K562 (cell line): ENCODE data around the gene ETHE1. TPM values are rescaled to one million over a fixed set of nuclear protein-coding genes. Genes with fewer than 3 reads are reported as not detected.

Experiments used
- ATAC-seq: fragments of 200-7000 bp; cut with Tn5 transposase; 3 replicates; pipeline ENCODE4 v1.9.1; 2020; ENCODE audit warnings: moderate library complexity
- BruUV-seq: library from RNA; stranded (reverse); fragments of 400-500 nt; replicated peaks from 2 replicates; lab custom pipeline; 2021; lab: Mats Ljungman, UMichigan
- CTCF ChIA-PET: fragments of 300-600 bp; formaldehyde crosslinking; extraction: SDS; loops from one replicate; lab custom pipeline; 2021; ENCODE audit warnings: low intra/inter-chr PET ratio; lab: Yijun Ruan, JAX
- POLR2A ChIA-PET: fragments of 300-600, 350-650 bp; sonication (Branson Sonifier 250); formaldehyde crosslinking; extraction: SDS; loops from one replicate; lab custom pipeline; 2021; ENCODE audit warnings: antibody characterized with exemption, inconsistent platforms; lab: Yijun Ruan, JAX
- DNase-seq, 4 experiments: peaks; one replicate each; pipeline versions ENCODE4 v3.0.0 to v3.0.0-alpha.2; 2011 to 2018; ENCODE audit warnings: low spot score in 3 of 4, mixed read lengths in 3 of 4; ENCODE audit errors: extremely low read depth in 1 of 4
- FAIRE-seq: peaks from 2 replicates; lab custom pipeline; 2011; peaks lifted over from hg19 to GRCh38; lab: Jason Lieb, UNC
- H2AFZ ChIP-seq: 2 replicates; pipeline ENCODE4 v1.6.0; 2011; ENCODE audit warnings: low read depth, low read length, control low read depth, inconsistent platforms
- H3K27ac ChIP-seq: fragments of 200-600 bp; 3 replicates; pipeline ENCODE4 v1.8.0; 2011; ENCODE audit warnings: low read depth, mild to moderate bottlenecking, control low read depth, inconsistent platforms, low read length, moderate library complexity, mixed read lengths; ENCODE audit errors: extremely low read depth
- H3K27me3 ChIP-seq, 2 experiments: fragments of 300-600 bp in 1 of 2; 2 replicates in 1 of 2; 3 replicates in 1 of 2; pipeline versions ENCODE4 v1.6.0 to v1.8.0; 2011; ENCODE audit warnings: inconsistent platforms in 2 of 2, low read length in 2 of 2, mild to moderate bottlenecking in 1 of 2, mixed read lengths in 1 of 2, moderate library complexity in 1 of 2; ENCODE audit not compliant: control insufficient read depth in 2 of 2, insufficient read depth in 2 of 2
- H3K36me3 ChIP-seq: fragments of 300-600 bp; 3 replicates; pipeline ENCODE4 v1.8.0; 2011; ENCODE audit warnings: mild to moderate bottlenecking, low read length, inconsistent platforms; ENCODE audit not compliant: control insufficient read depth, insufficient read depth
- H3K4me1 ChIP-seq, 2 experiments: fragments of 200-600 bp in 1 of 2; replicated peaks in 1 of 2; 2 replicates in 1 of 2; 3 replicates in 1 of 2; pipeline versions ENCODE4 v1.5.1 to v1.8.0; 2011; ENCODE audit warnings: inconsistent platforms in 2 of 2, low read length in 2 of 2, mild to moderate bottlenecking in 1 of 2, mixed read lengths in 1 of 2, moderate library complexity in 1 of 2; ENCODE audit not compliant: control insufficient read depth in 2 of 2, insufficient read depth in 2 of 2
- H3K4me2 ChIP-seq: 2 replicates; pipeline ENCODE4 v1.6.1; 2011; ENCODE audit warnings: low read length, control low read depth, inconsistent platforms, mixed read lengths; ENCODE audit not compliant: insufficient read depth
- H3K4me3 ChIP-seq: fragments of 200-600 bp; sonication (generic), shearing (Covaris generic); 2 replicates; pipeline ENCODE4 v1.5.1; 2016; ENCODE audit warnings: control low read depth, inconsistent platforms
- H3K79me2 ChIP-seq: fragments of 200-600 bp; 3 replicates; pipeline ENCODE4 v1.8.0; 2011; ENCODE audit warnings: low read length, inconsistent platforms; ENCODE audit not compliant: control insufficient read depth, insufficient read depth
- H3K9ac ChIP-seq, 2 experiments: 2 replicates each; pipeline versions ENCODE4 v1.6.0 to v1.6.1; 2011; ENCODE audit warnings: low read depth in 2 of 2, low read length in 2 of 2, control low read depth in 1 of 2, inconsistent platforms in 1 of 2, mild to moderate bottlenecking in 1 of 2, mixed read lengths in 1 of 2; ENCODE audit not compliant: insufficient read depth in 1 of 2
- H3K9me1 ChIP-seq: one replicate; pipeline ENCODE4 v1.6.0; 2011; ENCODE audit warnings: inconsistent platforms, mild to moderate bottlenecking, low read length, moderate library complexity; ENCODE audit not compliant: control insufficient read depth, insufficient read depth
- H3K9me3 ChIP-seq: replicated peaks from 2 replicates; pipeline ENCODE4 v1.5.1; 2011; ENCODE audit warnings: low read depth, low read length, inconsistent platforms; ENCODE audit not compliant: control insufficient read depth, insufficient read depth
- H4K20me1 ChIP-seq: replicated peaks from 2 replicates; pipeline ENCODE4 v1.6.1; 2011; ENCODE audit warnings: low read length, inconsistent platforms, mixed read lengths; ENCODE audit not compliant: control insufficient read depth, insufficient read depth
- BHLHE40 ChIP-seq: IDR thresholded peaks from 2 replicates; pipeline ENCODE4 v1.6.1; 2011; ENCODE audit warnings: low read length, improper control_type of control experiment
- BRD4 ChIP-seq: fragments of 200-600 bp; sonication (generic); IDR thresholded peaks from 2 replicates; pipeline ENCODE4 v1.6.1; 2017; ENCODE audit warnings: inconsistent platforms
- GTF2E2 ChIP-seq: fragments of 200-800 bp; sonication (Bioruptor generic); IDR thresholded peaks from 2 replicates; pipeline ENCODE4 v1.6.1; 2016; ENCODE audit warnings: missing genetic modification characterization, missing compliant biosample characterization
- SMAD4 ChIP-seq: fragments of 250-450 bp; sonication (Bioruptor Pico); conservative IDR thresholded peaks from 2 replicates; pipeline ENCODE4 v1.8.0; 2021; ENCODE audit warnings: inconsistent platforms, mild to moderate bottlenecking, moderate library complexity
- ZNF184 ChIP-seq: sonication (generic); formaldehyde crosslinking; IDR thresholded peaks from 2 replicates; pipeline ENCODE4 v1.5.0; 2020; ENCODE audit warnings: missing genetic modification reagents
- ZNF232 ChIP-seq: sonication (generic); formaldehyde crosslinking; IDR thresholded peaks from 2 replicates; pipeline ENCODE4 v1.8.0; 2022; ENCODE audit warnings: mild to moderate bottlenecking, missing genetic modification reagents
- ZNF668 ChIP-seq: fragments of 250-450 bp; sonication (Bioruptor Pico); IDR thresholded peaks from 2 replicates; pipeline ENCODE4 v1.8.0; 2022; ENCODE audit warnings: mild to moderate bottlenecking, inconsistent platforms
- whole genome bisulfite sequencing: fragments of 100-300 bp; shearing (Covaris generic); methylation state at CpG from one replicate; pipeline ENCODE4 v1.1.6; 2016; ENCODE audit warnings: low coverage, mixed read lengths; ENCODE audit not compliant: insufficient coverage; ENCODE audit errors: missing lambda C conversion rate; 5-methylcytosine and 5-hydroxymethylcytosine counted together
- in situ Hi-C: fragments of 300-500 bp; cut with MboI; formaldehyde crosslinking; loops from 4 replicates; pipeline ENCODE4 v1.15.0; 2018; ENCODE audit warnings: inconsistent platforms, mixed read lengths
- intact Hi-C: fragments of 100-400 bp; cut with micrococcal nuclease; formaldehyde crosslinking; loops from 2 replicates; pipeline ENCODE4 v1.14.2; 2022
- polyA plus RNA-seq, 8 experiments: library from polyadenylated mRNA; depleted of rRNA in 4 of 8; stranded (reverse) in 5 of 8; unstranded in 3 of 8; fragments of >200 nt; fragmentation: Nextera tagmentation in 2 of 8; fragmentation: Illumina TruSeq in 1 of 8; extraction: Ambion mirVana in 2 of 8; extraction: Trizol in 1 of 8; gene quantifications; 2 replicates each; pipeline versions ENCODE4 v1.2.1 to v1.2.3, GENCODE V29; 2011 to 2014; ENCODE audit warnings: inconsistent platforms in 1 of 8, missing spikeins in 1 of 8
- total RNA-seq, 7 experiments: library from RNA; depleted of rRNA in 6 of 7; stranded (reverse); fragments of >200 nt in 6 of 7; fragmentation: Illumina TruSeq in 2 of 7; extraction: Trizol in 2 of 7; gene quantifications; 2 replicates each; pipeline versions ENCODE4 v1.2.1 to v1.2.3, GENCODE V29; 2011 to 2021; ENCODE audit warnings: low replicate concordance in 1 of 7
- TF ChIP-seq, protein P1 (sequence below): fragments of 250-450 bp; sonication (Bioruptor Pico); IDR thresholded peaks from 2 replicates; pipeline ENCODE4 v1.5.0; 2020; ENCODE audit warnings: mild to moderate bottlenecking, borderline replicate concordance

Gene ETHE1
- total and polyA plus RNA-seq, 9 of the 15 experiments (the other 6 are each of a cell fraction or from before 2014, with no cell fraction given): 2.9 to 21.0 (median 10.2) TPM

DNA sequence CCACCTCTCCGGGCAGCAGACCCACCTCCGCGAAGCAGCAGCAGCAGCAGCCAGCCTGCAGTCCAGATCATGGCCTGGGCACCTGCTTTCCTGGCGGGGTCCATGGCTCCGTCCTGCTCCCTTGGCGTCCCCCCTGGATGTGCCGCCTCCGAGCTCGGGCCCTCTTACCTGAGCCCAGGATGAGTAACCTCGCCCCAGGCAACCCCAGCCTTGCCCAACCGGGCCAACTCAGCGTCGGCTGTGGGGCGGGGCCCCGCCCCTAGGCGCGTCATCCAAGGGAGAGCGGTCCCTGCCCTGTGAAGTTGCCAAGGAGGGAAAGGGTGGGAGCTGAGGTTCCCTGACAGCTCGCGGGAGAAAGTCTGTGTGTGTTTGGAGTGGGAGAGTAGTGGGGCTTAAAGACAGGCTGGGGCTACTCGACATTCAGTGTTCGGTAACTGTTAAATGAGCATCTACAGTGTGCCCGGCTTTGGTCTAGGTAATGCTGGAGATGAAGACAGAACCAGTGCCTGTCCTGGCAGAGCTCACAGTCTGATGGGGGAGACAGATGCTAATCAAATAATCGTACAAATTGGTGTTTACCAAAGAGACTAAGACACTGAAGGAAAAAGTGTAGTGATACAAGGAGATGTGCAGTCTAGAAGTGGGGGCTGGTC, 61.4 kb downstream of the ETHE1 start, which contains the start of gene LYPD3:
Gene LYPD3, minus strand, starts transcription at position 141 of the 653 bp plus-strand sequence. Its CDS starts 37 bp downstream, at position 104.
- intact Hi-C loops: no loop called here
- in situ Hi-C loops: no loop called here
- FAIRE-seq (peak; percentile 40), DNase-seq (peak in 2 of 4 experiments; percentile 38 to 39)
- H3K9me3 ChIP-seq: no peaks in the 10 kb centered on the region
- no peaks in the 10 kb centered on the region for H4K20me1 ChIP-seq
- peaks cover 11 to 13% of the 10 kb centered on the region in 2 experiments; a peak in 4 of 5 replicates for H3K27me3 ChIP-seq
- peak within 1 kb of the TSS; percentile 94 for H3K4me2 ChIP-seq
- H3K79me2 ChIP-seq: no peaks in the 10 kb centered on the region
- peaks cover 19 to 27% of the 10 kb centered on the region in 2 experiments for H3K4me1 ChIP-seq
- POLR2A ChIA-PET: interaction anchor here (1.3 kb wide), 1 partner anchor 19 kb away, joined by 4 read pairs; no protein-coding TSS in a partner anchor
- H2AFZ ChIP-seq: peak within 1 kb of the TSS; percentile 98; the same call in 1 of the 2 replicates
- no peaks in the 10 kb centered on the region for H3K9me1 ChIP-seq
- 28% methylated on average over 24 of the region's 24 CpGs for WGBS
- no peak within 1 kb of the TSS for H3K27ac ChIP-seq
- H3K4me3 ChIP-seq: peak within 1 kb of the TSS; percentile 67; the same call in 1 of the 2 replicates
- no peak within 1 kb of the TSS for H3K9ac ChIP-seq
- TF ChIP-seq, protein P1, sequence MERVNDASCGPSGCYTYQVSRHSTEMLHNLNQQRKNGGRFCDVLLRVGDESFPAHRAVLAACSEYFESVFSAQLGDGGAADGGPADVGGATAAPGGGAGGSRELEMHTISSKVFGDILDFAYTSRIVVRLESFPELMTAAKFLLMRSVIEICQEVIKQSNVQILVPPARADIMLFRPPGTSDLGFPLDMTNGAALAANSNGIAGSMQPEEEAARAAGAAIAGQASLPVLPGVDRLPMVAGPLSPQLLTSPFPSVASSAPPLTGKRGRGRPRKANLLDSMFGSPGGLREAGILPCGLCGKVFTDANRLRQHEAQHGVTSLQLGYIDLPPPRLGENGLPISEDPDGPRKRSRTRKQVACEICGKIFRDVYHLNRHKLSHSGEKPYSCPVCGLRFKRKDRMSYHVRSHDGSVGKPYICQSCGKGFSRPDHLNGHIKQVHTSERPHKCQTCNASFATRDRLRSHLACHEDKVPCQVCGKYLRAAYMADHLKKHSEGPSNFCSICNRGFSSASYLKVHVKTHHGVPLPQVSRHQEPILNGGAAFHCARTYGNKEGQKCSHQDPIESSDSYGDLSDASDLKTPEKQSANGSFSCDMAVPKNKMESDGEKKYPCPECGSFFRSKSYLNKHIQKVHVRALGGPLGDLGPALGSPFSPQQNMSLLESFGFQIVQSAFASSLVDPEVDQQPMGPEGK (CRISPR knock-in tag): no peak
- TF ChIP-seq SMAD4 (CRISPR knock-in tag) (no peak), GTF2E2 (tag) (no peak), ZNF668 (no peak), ZNF184 (CRISPR knock-in tag) (no peak), ZNF232 (CRISPR knock-in tag) (no peak), BHLHE40 (no peak), BRD4 (no peak)
- TF ChIP-seq, all 486 proteins: peak for 0
- ATAC-seq: no peak
- BruUV-seq: no TSS peak
- no peaks in the 10 kb centered on the region for H3K36me3 ChIP-seq
- CTCF ChIA-PET: no interaction called here
